Endodermal cell (in vitro differentiated cells): ENCODE results near the gene GTF2F1. TPM values are rescaled to one million over a fixed set of nuclear protein-coding genes. Genes with fewer than 3 reads are reported as not detected.
A peak's percentile ranks its signal among the peaks of the same experiment; 100 is the strongest.

Experiments used
- DNase-seq: peaks from one replicate; pipeline ENCODE4 v3.0.0-alpha.2; 2017
- H3K27ac ChIP-seq: 2 replicates; pipeline ENCODE4 v1.5.1; 2013; ENCODE audit warnings: mild to moderate bottlenecking, low read depth, low read length, moderate library complexity
- H3K27me3 ChIP-seq: 2 replicates; pipeline ENCODE4 v1.6.1; 2013; ENCODE audit warnings: mild to moderate bottlenecking, low read length, moderate library complexity; ENCODE audit not compliant: insufficient read depth, control insufficient read depth, poor library complexity, severe bottlenecking
- H3K36me3 ChIP-seq: 2 replicates; pipeline ENCODE4 v1.7.0; 2013; ENCODE audit warnings: mild to moderate bottlenecking, low read length, moderate library complexity; ENCODE audit not compliant: control insufficient read depth, insufficient read depth
- H3K4me1 ChIP-seq: one replicate; pipeline ENCODE4 v1.7.0; 2013; ENCODE audit warnings: low read length; ENCODE audit not compliant: control insufficient read depth, insufficient read depth
- H3K4me3 ChIP-seq: 2 replicates; pipeline ENCODE4 v1.5.1; 2013; ENCODE audit warnings: mild to moderate bottlenecking, low read length, moderate library complexity
- H3K9ac ChIP-seq: 2 replicates; pipeline ENCODE4 v1.6.1; 2013; ENCODE audit warnings: mild to moderate bottlenecking, low read length, moderate library complexity; ENCODE audit not compliant: poor library complexity, severe bottlenecking; ENCODE audit errors: extremely low read depth
- H3K9me3 ChIP-seq: 2 replicates; pipeline ENCODE4 v1.6.1; 2013; ENCODE audit warnings: mild to moderate bottlenecking, low read length, moderate library complexity; ENCODE audit not compliant: control insufficient read depth
- H3K27ac Mint-ChIP-seq: 2 replicates; pipeline ENCODE4 v1.8.0; 2020; ENCODE audit warnings: mixed read lengths
- H3K27me3 Mint-ChIP-seq: 2 replicates; pipeline ENCODE4 v1.8.0; 2021; ENCODE audit warnings: mild to moderate bottlenecking, mixed read lengths; ENCODE audit not compliant: insufficient read depth
- H3K36me3 Mint-ChIP-seq: 2 replicates; pipeline ENCODE4 v1.8.0; 2020; ENCODE audit warnings: low read depth, mixed read lengths
- H3K4me1 Mint-ChIP-seq: 2 replicates; pipeline ENCODE4 v1.8.0; 2020; ENCODE audit warnings: mixed read lengths
- H3K4me3 Mint-ChIP-seq: 2 replicates; pipeline ENCODE4 v1.8.0; 2020; ENCODE audit warnings: mild to moderate bottlenecking, moderate library complexity, mixed read lengths
- H3K9me3 Mint-ChIP-seq: 2 replicates; pipeline ENCODE4 v1.8.0; 2020; ENCODE audit warnings: mild to moderate bottlenecking, mixed read lengths
- WGBS, 2 experiments: methylation state at CpG; one replicate each; pipeline versions ENCODE4 v1.1.5 to v1.1.7; 2013; ENCODE audit warnings: missing lambda C conversion rate in 2 of 2, mixed read lengths in 1 of 2; ENCODE audit not compliant: insufficient coverage in 1 of 2, insufficient read length in 1 of 2; 5-methylcytosine and 5-hydroxymethylcytosine counted together
- total RNA-seq, 2 donors: library from RNA; stranded (reverse); fragmentation: NEBNext Ultra II Directional in 1 of 2; extraction: Animal tissue kit (Norgen Biotek cat#: 25700) in 1 of 2; gene quantifications; 2 replicates in 1 of 2; 3 replicates in 1 of 2; pipeline ENCODE4 v1.2.1, GENCODE V29; 2021
- TF ChIP-seq, protein P1 (sequence below): fragments of 200-600 bp; sonication (generic); conservative IDR thresholded peaks from 2 replicates; pipeline ENCODE4 v1.5.0; 2021; ENCODE audit warnings: antibody characterized with exemption, mild to moderate bottlenecking

The GTF2F1 gene
- total RNA-seq, 2 donors from 2014 or later, result 59.2 to 66.4 TPM

DNA sequence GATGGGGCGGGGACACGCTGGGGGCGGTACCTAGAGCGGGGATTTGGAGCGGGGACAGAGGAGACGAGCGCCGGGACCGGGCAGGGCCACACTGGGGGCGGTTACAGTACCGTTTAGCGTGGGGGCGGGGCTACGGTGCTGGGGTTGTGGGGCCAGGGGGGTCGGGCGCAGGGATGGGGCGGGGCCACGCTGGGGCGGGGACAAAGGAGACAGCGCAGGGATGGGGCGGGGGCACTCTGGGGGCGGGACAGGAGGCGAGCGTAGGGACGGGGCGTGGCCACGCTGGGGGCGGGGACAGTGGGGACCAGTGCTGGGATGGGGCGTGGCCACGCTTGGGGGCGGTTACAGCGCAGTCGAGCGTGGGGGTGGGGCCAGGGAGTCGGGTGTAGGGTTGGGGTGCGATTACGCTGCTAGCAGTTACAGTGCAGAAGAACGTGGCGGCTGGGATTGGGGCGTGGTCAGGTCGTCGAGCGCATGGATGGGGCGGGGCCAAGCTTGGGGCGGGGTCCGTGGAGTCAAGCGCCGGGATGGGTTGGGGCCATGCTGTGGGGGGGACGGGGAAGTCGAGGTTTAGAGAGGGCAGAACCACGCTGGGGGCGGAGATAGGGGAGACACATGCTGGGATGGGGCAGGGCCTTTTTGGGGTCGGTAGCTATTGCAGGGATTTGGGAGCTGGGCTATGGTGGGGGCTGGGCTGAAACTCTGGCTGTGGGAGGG is 19.7 kb downstream of the GTF2F1 start:
- Mint-ChIP-seq H3K4me3 (peak overlapping the region; percentile 84), H3K27me3 (no peaks in the 10 kb centered on the region), H3K36me3 (peaks cover 16% of the 10 kb centered on the region), H3K4me1 (peaks cover 8% of the 10 kb centered on the region), H3K9me3 (no peaks in the 10 kb centered on the region), H3K27ac (peak overlapping the region; percentile 94)
- Histone ChIP-seq H3K36me3 (peaks cover 4% of the 10 kb centered on the region), H3K9ac (peak overlapping the region; percentile 67), H3K4me1 (peaks cover 2% of the 10 kb centered on the region), H3K4me3 (peak overlapping the region; percentile 82), H3K9me3 (no peaks in the 10 kb centered on the region), H3K27me3 (no peaks in the 10 kb centered on the region), H3K27ac (peak overlapping the region; percentile 92)
- TF ChIP-seq, protein P1, sequence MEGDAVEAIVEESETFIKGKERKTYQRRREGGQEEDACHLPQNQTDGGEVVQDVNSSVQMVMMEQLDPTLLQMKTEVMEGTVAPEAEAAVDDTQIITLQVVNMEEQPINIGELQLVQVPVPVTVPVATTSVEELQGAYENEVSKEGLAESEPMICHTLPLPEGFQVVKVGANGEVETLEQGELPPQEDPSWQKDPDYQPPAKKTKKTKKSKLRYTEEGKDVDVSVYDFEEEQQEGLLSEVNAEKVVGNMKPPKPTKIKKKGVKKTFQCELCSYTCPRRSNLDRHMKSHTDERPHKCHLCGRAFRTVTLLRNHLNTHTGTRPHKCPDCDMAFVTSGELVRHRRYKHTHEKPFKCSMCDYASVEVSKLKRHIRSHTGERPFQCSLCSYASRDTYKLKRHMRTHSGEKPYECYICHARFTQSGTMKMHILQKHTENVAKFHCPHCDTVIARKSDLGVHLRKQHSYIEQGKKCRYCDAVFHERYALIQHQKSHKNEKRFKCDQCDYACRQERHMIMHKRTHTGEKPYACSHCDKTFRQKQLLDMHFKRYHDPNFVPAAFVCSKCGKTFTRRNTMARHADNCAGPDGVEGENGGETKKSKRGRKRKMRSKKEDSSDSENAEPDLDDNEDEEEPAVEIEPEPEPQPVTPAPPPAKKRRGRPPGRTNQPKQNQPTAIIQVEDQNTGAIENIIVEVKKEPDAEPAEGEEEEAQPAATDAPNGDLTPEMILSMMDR, result no peak
- peak; percentile 100 for DNase-seq
- 0% methylated on average over 12 to 53 of the region's 53 CpGs for WGBS, 2 experiments

DNA sequence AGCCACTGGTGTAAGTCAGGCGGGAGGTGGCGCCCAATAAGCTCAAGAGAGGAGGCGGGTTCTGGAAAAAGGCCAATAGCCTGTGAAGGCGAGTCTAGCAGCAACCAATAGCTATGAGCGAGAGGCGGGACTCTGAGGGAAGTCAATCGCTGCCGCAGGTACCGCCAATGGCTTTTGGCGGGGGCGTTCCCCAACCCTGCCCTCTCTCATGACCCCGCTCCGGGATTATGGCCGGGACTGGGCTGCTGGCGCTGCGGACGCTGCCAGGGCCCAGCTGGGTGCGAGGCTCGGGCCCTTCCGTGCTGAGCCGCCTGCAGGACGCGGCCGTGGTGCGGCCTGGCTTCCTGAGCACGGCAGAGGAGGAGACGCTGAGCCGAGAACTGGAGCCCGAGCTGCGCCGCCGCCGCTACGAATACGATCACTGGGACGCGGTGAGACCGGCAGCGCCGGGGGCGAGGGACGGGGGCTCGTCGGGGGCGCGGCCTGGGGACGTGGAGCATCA is 20.3 kb downstream of the GTF2F1 start, which contains the start of gene ALKBH7:
ALKBH7 (plus strand) TSS at position 201 of the 502 bp plus-strand sequence; CDS start at position 228, 27 bp downstream.
- no peaks in the 10 kb centered on the region for H3K9me3 ChIP-seq
- peak within 1 kb of the TSS; percentile 95 for H3K27ac Mint-ChIP-seq
- DNase-seq, result peak; percentile 98
- WGBS, 2 experiments, result 0% methylated on average over 18 to 47 of the region's 47 CpGs
- H3K27ac ChIP-seq, result peak within 1 kb of the TSS; percentile 92
- no peaks in the 10 kb centered on the region for H3K27me3 ChIP-seq
- peaks cover 18% of the 10 kb centered on the region for H3K36me3 Mint-ChIP-seq
- H3K27me3 Mint-ChIP-seq, result no peaks in the 10 kb centered on the region
- no peaks in the 10 kb centered on the region for H3K4me1 ChIP-seq
- H3K9me3 Mint-ChIP-seq, result no peaks in the 10 kb centered on the region
- peaks cover 8% of the 10 kb centered on the region for H3K4me1 Mint-ChIP-seq
- H3K4me3 Mint-ChIP-seq, result peak within 1 kb of the TSS; percentile 84
- peaks cover 9% of the 10 kb centered on the region for H3K36me3 ChIP-seq
- peak within 1 kb of the TSS; percentile 67 for H3K9ac ChIP-seq
- H3K4me3 ChIP-seq, result peak within 1 kb of the TSS; percentile 82
- TF ChIP-seq, protein P1, result no peak

DNA sequence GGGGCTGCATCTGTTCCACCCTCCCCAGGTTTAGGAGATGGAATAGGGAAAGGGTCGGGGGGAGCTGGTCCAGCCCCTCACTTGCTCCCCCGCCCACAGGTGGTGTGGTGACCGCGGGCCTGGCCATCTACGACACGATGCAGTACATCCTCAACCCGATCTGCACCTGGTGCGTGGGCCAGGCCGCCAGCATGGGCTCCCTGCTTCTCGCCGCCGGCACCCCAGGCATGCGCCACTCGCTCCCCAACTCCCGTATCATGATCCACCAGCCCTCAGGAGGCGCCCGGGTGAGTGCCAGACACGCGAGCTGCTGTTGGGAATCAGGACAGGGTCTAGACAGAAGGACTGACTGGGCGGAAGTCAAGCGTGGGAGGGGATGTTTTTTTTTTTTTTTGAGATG is 28.6 kb downstream of the GTF2F1 start:
- peaks cover 2% of the 10 kb centered on the region for H3K27me3 Mint-ChIP-seq
- H3K36me3 ChIP-seq, result peaks cover 37% of the 10 kb centered on the region
- H3K4me3 Mint-ChIP-seq, result no peak overlapping the region
- H3K27ac Mint-ChIP-seq, result no peak overlapping the region
- TF ChIP-seq, protein P1, result no peak
- H3K36me3 Mint-ChIP-seq, result peaks cover 45% of the 10 kb centered on the region
- 96% methylated on average over 21 of the region's 21 CpGs; no CpG with 5 or more reads in 1 of the 2 experiments for WGBS, 2 experiments
- no peaks in the 10 kb centered on the region for H3K9me3 ChIP-seq
- H3K27ac ChIP-seq, result no peak overlapping the region
- no peaks in the 10 kb centered on the region for H3K27me3 ChIP-seq
- H3K9me3 Mint-ChIP-seq, result no peaks in the 10 kb centered on the region
- no peaks in the 10 kb centered on the region for H3K4me1 ChIP-seq
- no peak overlapping the region for H3K4me3 ChIP-seq
- no peak for DNase-seq
- peaks cover 3% of the 10 kb centered on the region for H3K4me1 Mint-ChIP-seq
- H3K9ac ChIP-seq, result no peak overlapping the region
